ENCODE data around the gene CCNB2.

The CCNB2 gene

GRCh38 chr15:59169251-59169708 lies 64.3 kb downstream of the CCNB2 start:
- Mint-ChIP-seq H3K36me3 (ENCODE audit: low read depth) (peaks cover 37% of the 10 kb centered on the region), H3K27ac (peak overlapping the region in 1 of 3 experiments; percentile 41), H3K27me3 (ENCODE audit: low read depth) (no peaks in the 10 kb centered on the region), H3K4me3 (no peak overlapping the region), H3K9me3 (no peaks in the 10 kb centered on the region), H3K4me1 (peaks cover 12% of the 10 kb centered on the region)
- TF ChIP-seq CTCF (IDR thresholded peaks at IDR 0.05; ENCODE audit: unreplicated experiment in 3 of 3): no peak

GRCh38 chr15:59170295-59171066 lies 65.5 kb downstream of the CCNB2 start:
- no peak overlapping the region for H3K4me3 Mint-ChIP-seq
- H3K27me3 Mint-ChIP-seq (ENCODE audit: low read depth): no peaks in the 10 kb centered on the region
- H3K9me3 Mint-ChIP-seq: no peaks in the 10 kb centered on the region
- no peak for TF ChIP-seq CTCF (IDR thresholded peaks at IDR 0.05; ENCODE audit: unreplicated experiment in 3 of 3)
- peaks cover 24% of the 10 kb centered on the region for H3K4me1 Mint-ChIP-seq
- H3K36me3 Mint-ChIP-seq (ENCODE audit: low read depth): peaks cover 46% of the 10 kb centered on the region
- H3K27ac Mint-ChIP-seq: no peak overlapping the region

GRCh38 chr15:59171067-59171397 lies 66.1 kb downstream of the CCNB2 start:
- no peaks in the 10 kb centered on the region for H3K27me3 Mint-ChIP-seq (ENCODE audit: low read depth)
- no peak overlapping the region for H3K27ac Mint-ChIP-seq
- H3K4me1 Mint-ChIP-seq: peaks cover 23% of the 10 kb centered on the region
- no peak overlapping the region for H3K4me3 Mint-ChIP-seq
- TF ChIP-seq CTCF (IDR thresholded peaks at IDR 0.05; ENCODE audit: unreplicated experiment in 3 of 3): no peak
- peaks cover 45% of the 10 kb centered on the region for H3K36me3 Mint-ChIP-seq (ENCODE audit: low read depth)
- no peaks in the 10 kb centered on the region for H3K9me3 Mint-ChIP-seq

GRCh38 chr15:59172289-59172901 lies 67.4 kb downstream of the CCNB2 start:
- Mint-ChIP-seq H3K4me3 (no peak overlapping the region), H3K36me3 (ENCODE audit: low read depth) (peaks cover 46% of the 10 kb centered on the region), H3K27ac (no peak overlapping the region), H3K4me1 (peaks cover 15% of the 10 kb centered on the region), H3K9me3 (no peaks in the 10 kb centered on the region), H3K27me3 (ENCODE audit: low read depth) (no peaks in the 10 kb centered on the region)
- TF ChIP-seq CTCF (IDR thresholded peaks at IDR 0.05; ENCODE audit: unreplicated experiment in 3 of 3): peak in 1 of 3 experiments; percentile 12

GRCh38 chr15:59173194-59173593 lies 68.2 kb downstream of the CCNB2 start:
- Mint-ChIP-seq H3K27ac (no peak overlapping the region), H3K4me1 (peaks cover 20% of the 10 kb centered on the region), H3K4me3 (no peak overlapping the region), H3K9me3 (no peaks in the 10 kb centered on the region), H3K27me3 (ENCODE audit: low read depth) (no peaks in the 10 kb centered on the region), H3K36me3 (ENCODE audit: low read depth) (peaks cover 54% of the 10 kb centered on the region)
- TF ChIP-seq CTCF (IDR thresholded peaks at IDR 0.05; ENCODE audit: unreplicated experiment in 3 of 3): no peak

Data from nephron (organoid).